Endometrium (tissue), 2 donors: ENCODE measurements around the gene SOX10.
"Not testable (repeated sequence)": the region's sequence is repeated elsewhere in the genome, so short reads cannot be mapped to it uniquely, and the experiment has no call there.

ENCODE experiments used
- FAIRE-seq: peaks from 2 replicates; lab custom pipeline; 2012; peaks lifted over from hg19 to GRCh38; lab: Jason Lieb, UNC
- donor health status: control.
- donor health status: control.

SOX10 gene

GRCh38 chr22:37959231-37959825 is 25.0 kb downstream of the SOX10 start:
- FAIRE-seq: no peak

GRCh38 chr22:37957232-37957631 is 27.1 kb downstream of the SOX10 start:
- no peak for FAIRE-seq

GRCh38 chr22:37955825-37956397 is 28.4 kb downstream of the SOX10 start:
- not testable (repeated sequence) for FAIRE-seq

- no peak for FAIRE-seq
Measured at GRCh38 chr22:37954686-37955085, 29.7 kb downstream of the SOX10 start.

GRCh38 chr22:37953437-37954179 is 30.7 kb downstream of the SOX10 start, which contains the start of the genes C22orf23 and POLR2F:
Gene C22orf23, minus strand, starts transcription at chr22:37953601. Its CDS starts 452 bp downstream, at chr22:37953149.
Gene POLR2F, plus strand, starts transcription at chr22:37953699. Its CDS starts 89 bp downstream, at chr22:37953788.
- no peak for FAIRE-seq

- FAIRE-seq: no peak
Measured at GRCh38 chr22:37953062-37953436, 31.3 kb downstream of the SOX10 start.

- not testable (repeated sequence) for FAIRE-seq
Measured at GRCh38 chr22:37952629-37953028, 31.7 kb downstream of the SOX10 start.

GRCh38 chr22:37951305-37951704 is 33.0 kb downstream of the SOX10 start:
- no peak for FAIRE-seq

- FAIRE-seq: not testable (repeated sequence)
Measured at GRCh38 chr22:37947142-37947795, 37.1 kb downstream of the SOX10 start.

GRCh38 chr22:37944423-37944822 is 39.9 kb downstream of the SOX10 start:
- FAIRE-seq: not testable (repeated sequence)

GRCh38 chr22:37943825-37944198 is 40.5 kb downstream of the SOX10 start:
- no peak for FAIRE-seq

GRCh38 chr22:37943136-37943824 is 41.1 kb downstream of the SOX10 start:
- no peak for FAIRE-seq

- no peak for FAIRE-seq
Measured at GRCh38 chr22:37942133-37942532, 42.2 kb downstream of the SOX10 start.

GRCh38 chr22:37940698-37941376 is 43.5 kb downstream of the SOX10 start:
- FAIRE-seq: no peak

GRCh38 chr22:37933711-37934376 is 50.5 kb downstream of the SOX10 start:
- FAIRE-seq: peak; percentile 85

GRCh38 chr22:37932821-37933578 is 51.4 kb downstream of the SOX10 start:
- no peak for FAIRE-seq

- FAIRE-seq: no peak
Measured at GRCh38 chr22:37932401-37932800, 52.0 kb downstream of the SOX10 start.

GRCh38 chr22:37931893-37932389 is 52.4 kb downstream of the SOX10 start:
- no peak for FAIRE-seq

GRCh38 chr22:37930952-37931440 is 53.4 kb downstream of the SOX10 start:
- no peak for FAIRE-seq
